Measurements from ENCODE around the gene IFNW1.

The IFNW1 gene

GRCh38 chr9:21121595-21122251 lies 19.9 kb downstream of the IFNW1 start:
- TF ChIP-seq CTCF (IDR thresholded peaks at IDR 0.05; ENCODE audit: insufficient read depth, low read depth, low read length, missing control alignments) = no peak
- no peak for DNase-seq (ENCODE audit: low read depth)
- no peak overlapping the region for H3K4me3 ChIP-seq (ENCODE audit: low read length)

GRCh38 chr9:21121079-21121478 lies 20.6 kb downstream of the IFNW1 start:
- no peak for TF ChIP-seq CTCF (IDR thresholded peaks at IDR 0.05; ENCODE audit: insufficient read depth, low read depth, low read length, missing control alignments)
- DNase-seq (ENCODE audit: low read depth) = no peak
- no peak overlapping the region for H3K4me3 ChIP-seq (ENCODE audit: low read length)

- no peak overlapping the region for H3K4me3 ChIP-seq (ENCODE audit: low read length)
- DNase-seq (ENCODE audit: low read depth) = peak; percentile 6
- no peak for TF ChIP-seq CTCF (IDR thresholded peaks at IDR 0.05; ENCODE audit: insufficient read depth, low read depth, low read length, missing control alignments)
Observed at GRCh38 chr9:21119093-21119770, 22.4 kb downstream of the IFNW1 start.

- no peak for DNase-seq (ENCODE audit: low read depth)
- TF ChIP-seq CTCF (IDR thresholded peaks at IDR 0.05; ENCODE audit: insufficient read depth, low read depth, low read length, missing control alignments) = no peak
Observed at GRCh38 chr9:21114311-21114710, 27.3 kb downstream of the IFNW1 start.

GRCh38 chr9:21110708-21111576 lies 30.7 kb downstream of the IFNW1 start:
- TF ChIP-seq CTCF (IDR thresholded peaks at IDR 0.05; ENCODE audit: insufficient read depth, low read depth, low read length, missing control alignments) = peak; percentile 83
- H3K4me3 ChIP-seq (ENCODE audit: low read length) = no peak overlapping the region
- peak; percentile 81 for DNase-seq (ENCODE audit: low read depth)

More at GRCh38 chr9:21114311-21114710, 27.3 kb downstream of the IFNW1 start:
- H3K4me3 ChIP-seq (ENCODE audit: low read length) = no peak overlapping the region

GRCh38 chr9:21104787-21105186 lies 36.8 kb downstream of the IFNW1 start:
- no peak for DNase-seq (ENCODE audit: low read depth)
- no peak overlapping the region for H3K4me3 ChIP-seq (ENCODE audit: low read length)
- TF ChIP-seq CTCF (IDR thresholded peaks at IDR 0.05; ENCODE audit: insufficient read depth, low read depth, low read length, missing control alignments) = no peak

Measured in epithelial cell of esophagus (primary cell).